HG03045 (cell line): ENCODE measurements around the gene DAPL1.
"Not testable (repeated sequence)": the region's sequence is repeated elsewhere in the genome, so short reads cannot be mapped to it uniquely, and the experiment has no call there.

Source experiments
- ATAC-seq: cut with Tn5 transposase; IDR thresholded peaks from one replicate; pipeline ENCODE4 v1.9.1; 2021; ENCODE audit warnings: mild to moderate bottlenecking, moderate library complexity; ENCODE audit not compliant: unreplicated experiment

DAPL1 gene

GRCh38 chr2:158817588-158817987 is 22.5 kb downstream of the DAPL1 start:
- no peak for ATAC-seq

- no peak for ATAC-seq
Measured at GRCh38 chr2:158818511-158818910, 23.4 kb downstream of the DAPL1 start.

- ATAC-seq: no peak
Measured at GRCh38 chr2:158822193-158822592, 27.1 kb downstream of the DAPL1 start.

GRCh38 chr2:158823486-158824237 is 28.5 kb downstream of the DAPL1 start:
- ATAC-seq: no peak

GRCh38 chr2:158825021-158825420 is 29.9 kb downstream of the DAPL1 start:
- ATAC-seq: no peak

- no peak for ATAC-seq
Measured at GRCh38 chr2:158826965-158827364, 31.8 kb downstream of the DAPL1 start.

- ATAC-seq: no peak
Measured at GRCh38 chr2:158828378-158829164, 33.5 kb downstream of the DAPL1 start.

GRCh38 chr2:158829167-158829566 is 34.0 kb downstream of the DAPL1 start:
- ATAC-seq: no peak

GRCh38 chr2:158830201-158830600 is 35.1 kb downstream of the DAPL1 start:
- no peak for ATAC-seq

- no peak for ATAC-seq
Measured at GRCh38 chr2:158835431-158835830, 40.3 kb downstream of the DAPL1 start.

- ATAC-seq: no peak
Measured at GRCh38 chr2:158837645-158838044, 42.5 kb downstream of the DAPL1 start.

GRCh38 chr2:158841850-158842249 is 46.7 kb downstream of the DAPL1 start:
- ATAC-seq: no peak

GRCh38 chr2:158845444-158845843 is 50.3 kb downstream of the DAPL1 start:
- ATAC-seq: no peak

- ATAC-seq: no peak
Measured at GRCh38 chr2:158845859-158846258, 50.7 kb downstream of the DAPL1 start.

GRCh38 chr2:158847526-158847925 is 52.4 kb downstream of the DAPL1 start:
- ATAC-seq: not testable (repeated sequence)

- not testable (repeated sequence) for ATAC-seq
Measured at GRCh38 chr2:158848031-158848970, 53.2 kb downstream of the DAPL1 start.

- not testable (repeated sequence) for ATAC-seq
Measured at GRCh38 chr2:158860179-158860578, 65.1 kb downstream of the DAPL1 start.

GRCh38 chr2:158861626-158862025 is 66.5 kb downstream of the DAPL1 start:
- ATAC-seq: not testable (repeated sequence)

GRCh38 chr2:158865469-158865868 is 70.4 kb downstream of the DAPL1 start:
- not testable (repeated sequence) for ATAC-seq
